Lower leg skin (tissue), 4 donors: ENCODE results near the gene HS3ST4. TPM values are rescaled to one million over a fixed set of nuclear protein-coding genes. Genes with fewer than 3 reads are reported as not detected.

Experiments
- DNase-seq, 2 donors: peaks; one replicate each; pipeline ENCODE4 v3.0.0-alpha.2; 2019; ENCODE audit warnings: low spot score in 2 of 2
- H3K4me3 ChIP-seq: fragments of 200-600 bp; sonication (generic); 2 replicates; pipeline ENCODE4 v1.5.1; 2017; ENCODE audit warnings: mild to moderate bottlenecking, low read depth; ENCODE audit not compliant: poor library complexity, severe bottlenecking
- POLR2A ChIP-seq, 2 donors: fragments of 450-650 bp; IDR thresholded peaks; one replicate each; pipeline ENCODE4 v1.6.1; 2016 to 2017; ENCODE audit warnings: antibody characterized with exemption in 2 of 2, mild to moderate bottlenecking in 1 of 2, moderate library complexity in 1 of 2
- WGBS, 2 donors: methylation state at CpG; one replicate each; pipeline ENCODE4 v1.1.5; 2018; 5-methylcytosine and 5-hydroxymethylcytosine counted together
- intact Hi-C: fragments of 100-400 bp; cut with DNase I; formaldehyde crosslinking; loops from one replicate; pipeline ENCODE4 v1.15.0; 2023; ENCODE audit warnings: low total_unique reads
- total RNA-seq, 4 donors: library from RNA; depleted of rRNA; stranded (reverse); fragments of >200 nt; gene quantifications; one replicate each; pipeline ENCODE4 v1.1.0, GENCODE V29; 2016
- TF ChIP-seq, protein P1 (sequence below), 3 donors: fragments of 450-650 bp; IDR thresholded peaks; one replicate each; pipeline ENCODE4 v1.5.1; 2016; ENCODE audit warnings: antibody characterized with exemption in 3 of 3, mild to moderate bottlenecking in 3 of 3, moderate library complexity in 2 of 3

The HS3ST4 gene
- total RNA-seq, 4 donors from 2014 or later, result 0.17 to 2.4 (median 0.84) TPM; not detected in 1

DNA sequence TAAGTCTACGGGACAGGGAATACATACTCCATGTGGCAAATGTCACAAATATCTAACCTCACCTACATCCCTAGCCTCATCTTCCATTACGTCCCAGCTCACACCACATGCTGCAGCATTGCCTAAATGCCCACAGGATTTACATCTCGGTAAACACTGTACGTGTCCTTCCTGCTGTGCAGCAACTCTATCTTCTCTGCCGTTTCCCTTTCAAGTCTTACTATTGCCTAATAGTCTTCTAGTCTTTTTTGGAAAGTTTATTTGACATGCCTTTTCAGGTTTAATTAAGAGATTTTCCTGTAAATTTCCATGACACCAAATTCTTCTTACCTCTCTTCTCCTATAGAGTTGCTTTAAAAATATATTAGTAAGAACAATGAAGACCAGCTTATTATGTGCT is 120.5 kb downstream of the HS3ST4 start:
- DNase-seq, result no peak
- no peak for TF ChIP-seq POLR2A (IDR thresholded peaks at IDR 0.05)
- TF ChIP-seq, protein P1, sequence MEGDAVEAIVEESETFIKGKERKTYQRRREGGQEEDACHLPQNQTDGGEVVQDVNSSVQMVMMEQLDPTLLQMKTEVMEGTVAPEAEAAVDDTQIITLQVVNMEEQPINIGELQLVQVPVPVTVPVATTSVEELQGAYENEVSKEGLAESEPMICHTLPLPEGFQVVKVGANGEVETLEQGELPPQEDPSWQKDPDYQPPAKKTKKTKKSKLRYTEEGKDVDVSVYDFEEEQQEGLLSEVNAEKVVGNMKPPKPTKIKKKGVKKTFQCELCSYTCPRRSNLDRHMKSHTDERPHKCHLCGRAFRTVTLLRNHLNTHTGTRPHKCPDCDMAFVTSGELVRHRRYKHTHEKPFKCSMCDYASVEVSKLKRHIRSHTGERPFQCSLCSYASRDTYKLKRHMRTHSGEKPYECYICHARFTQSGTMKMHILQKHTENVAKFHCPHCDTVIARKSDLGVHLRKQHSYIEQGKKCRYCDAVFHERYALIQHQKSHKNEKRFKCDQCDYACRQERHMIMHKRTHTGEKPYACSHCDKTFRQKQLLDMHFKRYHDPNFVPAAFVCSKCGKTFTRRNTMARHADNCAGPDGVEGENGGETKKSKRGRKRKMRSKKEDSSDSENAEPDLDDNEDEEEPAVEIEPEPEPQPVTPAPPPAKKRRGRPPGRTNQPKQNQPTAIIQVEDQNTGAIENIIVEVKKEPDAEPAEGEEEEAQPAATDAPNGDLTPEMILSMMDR (IDR thresholded peaks at IDR 0.05), result no peak
- intact Hi-C loops, result no loop called here
- 88 to 89% methylated on average over 5 of the region's 5 CpGs for WGBS, 2 donors
- no peak overlapping the region for H3K4me3 ChIP-seq

DNA sequence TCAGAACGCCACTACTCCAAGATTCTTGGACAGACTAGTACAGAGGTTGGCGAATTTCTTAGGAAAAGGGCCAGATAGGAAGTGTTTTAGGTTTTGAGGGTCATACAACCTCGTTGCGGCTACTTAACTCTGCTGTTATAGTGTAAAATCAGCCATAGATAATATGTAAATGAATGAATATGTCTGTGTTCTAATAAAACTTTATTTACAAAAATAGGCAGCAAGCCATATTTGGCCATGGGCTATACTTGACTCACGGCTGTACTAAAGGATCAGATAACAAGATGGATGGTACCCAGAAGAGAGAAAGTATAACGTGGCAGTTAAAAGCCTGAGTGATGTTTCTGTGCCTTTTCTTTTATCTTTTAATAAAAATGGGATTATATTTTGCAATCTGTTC is 125.5 kb downstream of the HS3ST4 start:
- intact Hi-C loops, result no loop called here
- WGBS, 2 donors, result 74 to 75% methylated on average over 6 of the region's 6 CpGs
- H3K4me3 ChIP-seq, result no peak overlapping the region
- TF ChIP-seq, protein P1 (IDR thresholded peaks at IDR 0.05), result no peak
- no peak for TF ChIP-seq POLR2A (IDR thresholded peaks at IDR 0.05)
- DNase-seq, result no peak

DNA sequence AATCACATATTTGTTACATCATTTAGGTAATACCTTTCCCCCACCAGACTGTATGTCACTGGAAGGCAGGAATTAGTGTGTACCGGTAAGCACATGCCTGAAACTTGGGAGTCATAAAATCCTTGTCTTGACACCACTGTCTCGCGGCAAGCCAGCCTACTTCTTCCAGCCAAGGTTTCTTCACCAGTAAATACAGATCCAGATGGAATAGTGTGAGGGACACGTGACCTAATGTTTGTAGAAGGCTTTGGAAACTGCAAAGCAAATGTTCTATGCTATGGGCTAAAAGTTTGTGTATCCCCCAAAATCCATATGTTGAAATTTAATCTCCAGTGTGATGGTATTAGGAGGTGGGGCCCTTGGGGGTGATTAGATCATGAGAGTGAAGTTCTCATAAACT is 126.1 kb downstream of the HS3ST4 start:
- TF ChIP-seq, protein P1 (IDR thresholded peaks at IDR 0.05), result no peak
- no peak for TF ChIP-seq POLR2A (IDR thresholded peaks at IDR 0.05)
- no peak overlapping the region for H3K4me3 ChIP-seq
- intact Hi-C loops, result no loop called here
- no peak for DNase-seq
- WGBS, 2 donors, result 71 to 92% methylated on average over 4 of the region's 4 CpGs

DNA sequence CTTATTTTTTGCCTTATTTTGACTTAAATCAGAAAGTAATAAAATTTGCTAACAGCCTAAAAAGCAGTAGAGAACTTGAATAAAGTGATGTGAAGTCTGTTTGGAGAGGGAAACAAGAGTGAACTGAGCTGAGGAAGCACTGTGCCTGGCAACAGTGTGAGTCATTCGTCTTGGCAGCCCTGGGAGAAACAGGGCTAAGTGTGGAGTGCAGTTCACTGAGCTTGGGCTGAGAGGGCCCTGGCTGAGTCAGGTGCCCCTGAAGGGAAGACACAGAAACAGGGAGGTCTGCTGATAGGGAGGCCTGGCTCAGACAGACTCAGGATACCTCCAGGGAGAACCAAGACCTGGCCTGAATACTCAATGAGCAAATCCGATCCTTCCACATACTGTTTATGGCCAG is 132.1 kb downstream of the HS3ST4 start:
- intact Hi-C loops, result no loop called here
- no peak overlapping the region for H3K4me3 ChIP-seq
- TF ChIP-seq, protein P1 (IDR thresholded peaks at IDR 0.05), result no peak
- no peak for TF ChIP-seq POLR2A (IDR thresholded peaks at IDR 0.05)
- WGBS, 2 donors, result 70 to 77% methylated on average over 2 of the region's 2 CpGs
- no peak for DNase-seq

DNA sequence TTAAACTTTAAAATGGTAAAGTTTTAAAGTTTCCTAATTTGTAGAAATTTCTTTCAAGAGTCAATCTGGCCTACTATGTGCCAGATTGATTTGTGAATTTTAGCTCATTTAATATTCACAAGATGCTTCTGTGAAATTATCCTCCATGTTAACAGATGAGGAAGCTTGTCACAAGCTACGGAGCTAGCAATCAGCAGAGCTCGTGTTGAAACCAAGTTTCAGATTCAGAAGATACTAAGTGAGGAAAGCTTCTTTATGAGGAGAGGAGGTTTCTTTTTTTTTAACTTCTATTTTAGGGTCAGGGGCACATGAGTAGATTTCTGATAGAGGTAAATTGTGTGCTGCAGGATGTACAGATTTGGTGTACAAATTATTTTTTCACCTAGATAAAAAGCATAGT is 135.9 kb downstream of the HS3ST4 start:
- H3K4me3 ChIP-seq, result no peak overlapping the region
- WGBS, 2 donors, result 68 to 75% methylated on average over 2 of the region's 2 CpGs
- intact Hi-C loops, result no loop called here
- DNase-seq, result no peak
- TF ChIP-seq POLR2A (IDR thresholded peaks at IDR 0.05), result no peak
- TF ChIP-seq, protein P1 (IDR thresholded peaks at IDR 0.05), result no peak

DNA sequence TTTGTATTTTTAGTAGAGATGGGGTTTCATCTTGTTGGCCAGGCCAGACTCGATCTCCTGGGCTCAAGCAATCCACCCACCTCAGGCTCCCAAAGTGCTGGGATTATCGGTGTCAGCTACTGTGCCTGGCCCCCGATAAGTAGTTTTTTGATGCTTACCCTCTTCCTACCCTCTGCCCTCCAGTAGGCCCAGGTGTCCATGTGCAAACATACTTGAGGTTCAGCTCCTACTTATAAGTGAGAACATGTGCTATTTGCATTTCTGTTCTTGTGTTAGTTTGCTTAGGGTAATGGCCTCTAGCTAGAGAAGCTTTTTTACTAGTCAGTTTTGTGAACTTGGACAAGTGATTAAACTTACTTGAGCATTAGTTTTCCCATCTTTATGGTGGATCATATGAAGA is 136.8 kb downstream of the HS3ST4 start:
- no peak for DNase-seq
- TF ChIP-seq POLR2A (IDR thresholded peaks at IDR 0.05), result no peak
- TF ChIP-seq, protein P1 (IDR thresholded peaks at IDR 0.05), result no peak
- no peak overlapping the region for H3K4me3 ChIP-seq
- 83 to 92% methylated on average over 3 of the region's 3 CpGs for WGBS, 2 donors
- intact Hi-C loops, result no loop called here
